DMS79 (cell line): ENCODE measurements around the gene ZNF260.
"Not testable (repeated sequence)": the region's sequence is repeated elsewhere in the genome, so short reads cannot be mapped to it uniquely, and the experiment has no call there.

Experiments used
- DNase-seq: peaks from one replicate; lab custom pipeline; 2025; lab: John Stamatoyannopoulos, UW

The ZNF260 gene

GRCh38 chr19:36528194-36528920 is at the start of gene ZNF260:
ZNF260 (minus strand) TSS chr19:36528271; CDS start chr19:36515238, 13,033 bp downstream.
- DNase-seq, result peak; percentile 94

DNA sequence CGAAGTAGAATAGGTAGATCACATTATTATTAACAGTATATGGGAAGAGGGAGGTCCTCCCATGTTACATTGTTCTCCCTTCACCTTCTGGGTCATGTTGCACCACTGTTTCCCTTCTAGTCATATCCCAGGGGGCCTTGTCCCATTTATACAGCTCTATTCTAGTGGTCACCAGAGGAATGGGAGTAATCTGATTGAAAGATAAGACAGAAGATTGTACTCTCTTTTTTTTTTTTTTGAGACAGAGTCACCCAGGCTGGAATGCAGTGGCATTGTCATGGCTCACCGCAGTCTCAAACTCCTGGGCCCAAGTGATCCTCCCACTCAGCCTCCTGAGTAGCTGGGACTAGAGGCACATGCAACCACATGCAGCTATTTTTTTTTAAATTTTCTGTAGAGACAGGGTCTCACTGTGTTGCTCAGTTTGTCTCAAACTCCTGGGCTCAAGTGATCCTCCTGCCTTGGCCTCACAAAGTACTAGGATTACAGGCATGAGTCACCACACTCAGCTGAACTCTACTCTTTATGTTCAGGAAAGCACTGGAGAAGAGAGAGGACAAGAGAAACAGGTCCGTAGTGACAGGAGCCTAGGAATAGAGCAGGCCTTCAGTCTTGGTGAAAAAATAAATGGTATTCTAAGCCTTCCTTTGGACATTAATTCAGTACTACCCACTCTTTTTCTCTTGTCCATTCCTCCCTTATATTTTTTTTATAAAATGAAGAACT is 49.4 kb upstream of the ZNF260 start:
- no peak for DNase-seq

GRCh38 chr19:36574741-36575140 is 46.7 kb upstream of the ZNF260 start:
- no peak for DNase-seq

- DNase-seq, result no peak
These were observed 46.0 kb upstream of the ZNF260 start for GRCh38 chr19:36573895-36574720.

DNA sequence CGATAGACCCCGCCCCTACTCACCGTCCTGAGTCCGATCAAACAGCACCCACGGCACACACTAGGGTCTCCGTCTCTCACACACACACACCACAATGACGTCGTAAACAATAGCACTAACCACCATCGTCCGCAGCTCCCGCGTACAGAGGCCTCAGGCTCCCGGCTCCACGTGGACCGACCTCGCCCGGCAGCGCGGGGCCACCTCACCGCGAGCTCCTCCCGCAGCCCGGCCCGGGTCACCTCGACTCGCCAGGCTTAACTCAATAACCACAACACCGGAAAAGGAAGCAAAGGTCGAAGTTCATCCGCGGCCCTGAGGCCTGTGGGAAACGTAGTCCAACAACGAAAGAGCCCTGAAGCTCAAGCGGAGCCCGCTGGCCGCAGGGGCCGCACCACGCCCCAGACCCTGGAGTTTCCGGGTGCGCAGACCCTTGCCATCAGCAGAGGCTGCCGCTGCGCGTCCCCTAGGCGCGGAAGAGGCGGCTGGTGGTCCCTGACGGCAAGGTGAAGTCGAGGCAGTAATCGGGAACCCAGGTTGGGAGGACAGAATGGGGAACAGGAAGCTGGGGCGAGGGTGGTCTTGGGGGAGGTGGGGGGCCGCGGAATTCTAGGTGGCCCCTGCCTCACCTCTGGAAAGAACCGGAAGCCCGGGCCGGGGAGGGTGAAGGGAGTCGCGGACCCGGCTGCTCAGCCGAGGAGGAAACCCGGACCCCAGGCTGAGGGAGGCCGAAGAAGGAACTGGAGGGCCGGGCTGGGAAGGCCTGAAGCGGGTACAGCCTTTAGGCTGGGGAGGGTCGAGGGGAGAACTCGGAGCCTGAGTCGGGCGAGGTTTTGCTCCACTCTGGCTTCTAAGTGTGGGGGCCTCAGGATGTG is 45.2 kb upstream of the ZNF260 start, which contains the start of gene ZNF529:
TSS of gene ZNF529 (minus strand) at position 273 of the 875 bp plus-strand sequence. CDS start 946 bp downstream, outside the sequence.
- DNase-seq, result peak; percentile 82

- DNase-seq, result no peak
These were observed 44.5 kb upstream of the ZNF260 start for GRCh38 chr19:36572593-36573019.

DNA sequence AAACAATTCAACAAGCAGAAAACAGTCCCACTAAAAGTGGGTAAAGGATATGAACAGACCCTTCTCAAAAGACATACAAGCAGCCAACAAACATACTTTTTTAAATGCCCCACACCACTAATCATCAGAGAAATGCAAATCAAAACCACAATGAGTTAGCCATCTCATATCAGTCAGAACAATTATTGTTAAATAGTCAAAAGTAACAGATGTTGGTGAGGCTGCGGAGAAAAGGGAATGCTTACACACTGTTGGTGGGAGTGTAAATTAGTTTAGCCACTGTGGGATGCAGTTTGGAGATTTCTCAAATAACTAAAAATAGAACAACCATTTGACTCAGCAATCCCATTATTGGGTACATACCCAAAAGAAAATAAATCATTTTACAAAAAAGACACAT is 36.3 kb upstream of the ZNF260 start:
- no peak for DNase-seq

DNA sequence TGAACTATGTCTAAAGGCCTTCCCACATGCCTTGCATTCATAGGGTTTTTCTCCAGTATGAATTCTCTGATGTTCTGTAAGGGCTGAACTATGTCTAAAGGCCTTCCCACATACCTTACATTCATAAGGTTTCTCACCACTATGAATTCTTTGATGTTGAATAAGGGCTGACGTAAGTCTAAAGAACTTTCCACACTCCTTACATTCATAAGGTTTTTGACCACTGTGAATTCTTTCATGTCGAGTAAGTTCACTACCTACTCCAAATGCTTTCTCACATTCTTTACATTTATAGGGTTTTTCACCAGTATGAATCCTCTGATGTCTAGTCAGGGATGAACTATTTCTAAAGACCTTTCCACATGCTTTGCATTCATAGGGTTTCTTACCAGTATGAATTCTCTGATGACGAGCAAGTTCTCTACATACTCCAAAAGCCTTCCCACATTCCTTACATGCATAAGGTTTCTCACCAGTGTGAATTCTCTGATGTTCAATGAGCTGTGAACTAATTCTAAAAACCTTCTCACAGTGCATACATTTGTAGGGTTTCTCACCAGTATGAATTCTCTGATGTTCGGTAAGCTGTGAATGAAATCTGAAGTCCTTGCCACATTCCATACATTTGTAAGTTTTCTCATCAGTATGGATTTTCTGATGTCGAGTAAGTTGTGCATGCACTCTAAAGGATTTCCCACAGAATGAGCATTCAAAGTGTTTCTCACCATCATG is 19.1 kb upstream of the ZNF260 start:
- DNase-seq, result no peak

GRCh38 chr19:36528921-36529518 is 949 bp upstream of the ZNF260 start:
- no peak for DNase-seq

- DNase-seq, result no peak
These were observed 238 bp downstream of the ZNF260 start for GRCh38 chr19:36527873-36528193.

DNA sequence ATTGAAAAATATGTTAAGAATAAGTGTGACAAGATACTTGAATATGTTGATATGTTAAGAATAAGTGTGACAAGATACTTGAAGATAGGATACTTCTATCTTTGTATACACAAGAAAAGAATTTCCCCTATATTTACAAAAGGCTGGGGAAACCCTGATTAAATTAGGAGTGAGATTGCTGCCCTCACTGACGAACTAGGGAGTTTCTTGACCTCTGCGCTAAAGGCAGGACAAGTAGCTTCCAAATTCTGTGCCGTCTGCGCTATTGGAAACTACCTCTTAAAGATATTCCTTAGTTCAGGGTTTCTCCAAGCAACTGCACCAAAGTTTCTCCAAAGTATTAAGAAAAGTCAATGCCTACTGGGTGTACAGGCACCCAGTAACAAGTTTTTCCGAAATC is 730 bp downstream of the ZNF260 start:
- DNase-seq, result no peak

- DNase-seq, result no peak
These were observed 1.5 kb downstream of the ZNF260 start for GRCh38 chr19:36526581-36526980.

DNA sequence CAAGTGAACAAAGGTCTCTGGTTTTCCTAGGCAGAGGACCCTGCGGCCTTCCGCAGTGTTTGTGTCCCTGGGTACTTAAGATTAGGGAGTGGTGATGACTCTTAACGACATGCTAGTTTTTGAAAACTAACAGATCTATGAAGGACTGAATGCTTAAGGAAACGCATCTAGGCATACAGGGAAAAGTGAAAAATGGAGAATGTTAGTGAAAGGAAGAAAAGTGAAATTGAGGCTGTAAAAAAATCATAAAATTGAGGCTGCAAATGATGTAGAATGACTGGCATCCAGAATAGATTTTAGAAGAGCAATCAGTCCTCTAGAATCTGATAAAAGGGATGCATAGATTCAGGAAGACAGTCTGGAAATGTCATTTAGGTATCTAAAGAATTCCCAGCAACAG is 3.5 kb downstream of the ZNF260 start:
- DNase-seq, result no peak

DNA sequence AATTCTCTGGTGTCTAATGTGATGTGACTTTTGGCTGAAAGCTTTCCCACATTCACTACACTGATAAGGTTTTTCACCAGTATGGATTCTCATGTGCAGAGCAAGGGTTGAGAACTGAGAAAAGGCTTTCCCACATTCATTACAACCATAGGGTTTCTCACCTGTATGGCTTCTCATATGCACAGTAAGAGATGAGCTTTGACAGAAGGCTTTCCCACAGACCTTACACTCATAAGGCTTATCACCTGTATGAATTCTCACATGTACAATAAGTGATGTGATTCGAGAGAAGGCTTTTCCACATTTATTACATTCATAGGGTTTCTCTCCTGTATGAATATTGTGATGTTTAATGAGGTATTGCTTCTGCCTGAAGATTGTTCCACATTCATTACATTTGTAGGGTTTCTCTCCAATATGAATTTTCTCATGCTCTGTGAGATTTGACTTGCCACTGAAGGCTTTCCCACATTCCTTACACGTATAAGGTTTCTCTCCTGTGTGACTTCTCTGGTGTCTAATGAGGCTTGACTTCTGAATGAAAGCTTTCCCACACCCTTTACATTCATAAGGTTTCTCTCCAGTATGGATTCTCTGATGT is 14.0 kb downstream of the ZNF260 start:
- no peak for DNase-seq

GRCh38 chr19:36508325-36508724 is 19.7 kb downstream of the ZNF260 start:
- no peak for DNase-seq

DNA sequence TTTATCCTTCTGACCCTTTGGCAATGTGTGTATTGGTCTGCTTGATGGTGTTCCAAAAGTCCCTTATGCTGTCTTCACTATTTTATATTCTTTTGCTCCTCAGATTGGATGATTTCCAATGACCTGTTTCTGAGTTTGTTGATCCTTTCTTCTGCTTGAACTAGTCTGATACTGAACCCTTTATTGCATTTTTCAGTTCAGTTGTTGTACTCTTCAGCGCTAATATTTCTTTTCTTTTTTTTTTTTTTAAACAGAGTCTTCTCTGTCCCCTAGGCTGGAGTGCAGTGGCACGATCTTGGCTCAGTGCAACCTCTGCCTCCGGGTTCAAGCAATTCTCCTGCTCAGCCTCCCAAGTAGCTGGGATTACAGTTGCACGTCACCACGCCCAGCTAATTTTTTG is 26.1 kb downstream of the ZNF260 start:
- no peak for DNase-seq

GRCh38 chr19:36497001-36497400 is 31.1 kb downstream of the ZNF260 start:
- DNase-seq, result no peak

GRCh38 chr19:36492689-36493453 is 35.2 kb downstream of the ZNF260 start:
- DNase-seq, result not testable (repeated sequence)

- not testable (repeated sequence) for DNase-seq
These were observed 37.2 kb downstream of the ZNF260 start for GRCh38 chr19:36490846-36491245.
